NCI-H510A treated with DMSO at 0.1 percent for 48 hours (cell line): Measurements from ENCODE around the gene HGS.
"Not testable (repeated sequence)": the region's sequence is repeated elsewhere in the genome, so short reads cannot be mapped to it uniquely, and the experiment has no call there.

Experiments
- DNase-seq: peaks from one replicate; lab custom pipeline; 2025; lab: John Stamatoyannopoulos, UW

Gene HGS

GRCh38 chr17:81656118-81656743 lies 27.6 kb upstream of the HGS start, which contains the start of gene PDE6G:
PDE6G (minus strand) TSS chr17:81656542; CDS start chr17:81653305, 3,237 bp downstream.
- no peak for DNase-seq

- no peak for DNase-seq
Observed at GRCh38 chr17:81656835-81657234, 27.0 kb upstream of the HGS start.

GRCh38 chr17:81659038-81659437 lies 24.8 kb upstream of the HGS start:
- no peak for DNase-seq

- DNase-seq = no peak
Observed at GRCh38 chr17:81660441-81660840, 23.4 kb upstream of the HGS start.

- DNase-seq = no peak
Observed at GRCh38 chr17:81662002-81662401, 21.8 kb upstream of the HGS start.

- DNase-seq = no peak
Observed at GRCh38 chr17:81664051-81664470, 19.8 kb upstream of the HGS start.

GRCh38 chr17:81665205-81666091 lies 18.4 kb upstream of the HGS start:
- peak; percentile 66 for DNase-seq

- peak; percentile 71 for DNase-seq
Observed at GRCh38 chr17:81666092-81666341, 17.8 kb upstream of the HGS start.

GRCh38 chr17:81666342-81667191 lies 17.2 kb upstream of the HGS start, which contains the start of the genes CCDC137 and OXLD1:
CCDC137 (plus strand) TSS chr17:81666737; CDS start chr17:81666767, 30 bp downstream.
OXLD1 (minus strand) TSS chr17:81666605; CDS start chr17:81666577, 28 bp downstream.
- peak; percentile 77 for DNase-seq

GRCh38 chr17:81667754-81668153 lies 16.1 kb upstream of the HGS start:
- DNase-seq = no peak

GRCh38 chr17:81672504-81672903 lies 11.3 kb upstream of the HGS start:
- DNase-seq = no peak

- DNase-seq = no peak
Observed at GRCh38 chr17:81672954-81673353, 10.9 kb upstream of the HGS start.

GRCh38 chr17:81673561-81674258 lies 10.1 kb upstream of the HGS start:
- DNase-seq = no peak

GRCh38 chr17:81675515-81676221 lies 8.1 kb upstream of the HGS start:
- DNase-seq = not testable (repeated sequence)

- no peak for DNase-seq
Observed at GRCh38 chr17:81676906-81677305, 6.9 kb upstream of the HGS start.

- DNase-seq = no peak
Observed at GRCh38 chr17:81680150-81680549, 3.7 kb upstream of the HGS start.

- no peak for DNase-seq
Observed at GRCh38 chr17:81681672-81682071, 2.1 kb upstream of the HGS start.

- DNase-seq = no peak
Observed at GRCh38 chr17:81682565-81683207, 1.1 kb upstream of the HGS start.

GRCh38 chr17:81683208-81683583 lies 615 bp upstream of the HGS start:
- DNase-seq = no peak

GRCh38 chr17:81684442-81684911 lies 666 bp downstream of the HGS start:
- DNase-seq = no peak

GRCh38 chr17:81685108-81685507 lies 1.3 kb downstream of the HGS start:
- no peak for DNase-seq
